NCI-H1417 (cell line): ENCODE measurements around the gene RPP21.

Experiments
- DNase-seq, 3 experiments: peaks; one replicate each; lab custom pipeline; 2025; lab: John Stamatoyannopoulos, UW

The RPP21 gene

GRCh38 chr6:30344868-30345671 is at the start of gene RPP21:
Gene RPP21, plus strand, starts transcription at chr6:30345156. Its CDS starts 16 bp downstream, at chr6:30345172.
- peak; percentile 80 to 91 (median 85) for DNase-seq

- DNase-seq = no peak
Measured at GRCh38 chr6:30295837-30296236, 49.1 kb upstream of the RPP21 start.

- no peak for DNase-seq
Measured at GRCh38 chr6:30304002-30304401, 41.0 kb upstream of the RPP21 start.

GRCh38 chr6:30311101-30311500 is 33.9 kb upstream of the RPP21 start:
- DNase-seq = no peak

GRCh38 chr6:30311671-30312070 is 33.3 kb upstream of the RPP21 start:
- DNase-seq = no peak

GRCh38 chr6:30312266-30312665 is 32.7 kb upstream of the RPP21 start:
- DNase-seq = no peak

- DNase-seq = no peak
Measured at GRCh38 chr6:30312676-30313321, 32.2 kb upstream of the RPP21 start.

GRCh38 chr6:30315156-30315555 is 29.8 kb upstream of the RPP21 start:
- DNase-seq = no peak

GRCh38 chr6:30317913-30318589 is 26.9 kb upstream of the RPP21 start:
- no peak for DNase-seq

GRCh38 chr6:30319146-30319835 is 25.7 kb upstream of the RPP21 start:
- no peak for DNase-seq

GRCh38 chr6:30321692-30322388 is 23.1 kb upstream of the RPP21 start:
- no peak for DNase-seq

- DNase-seq = no peak
Measured at GRCh38 chr6:30322527-30323501, 22.1 kb upstream of the RPP21 start.

- DNase-seq = no peak
Measured at GRCh38 chr6:30323806-30324205, 21.1 kb upstream of the RPP21 start.

- DNase-seq = peak in 2 of 3 experiments; percentile 32 to 34
Measured at GRCh38 chr6:30325150-30325872, 19.6 kb upstream of the RPP21 start.

- peak; percentile 78 to 88 (median 88) for DNase-seq
Measured at GRCh38 chr6:30325873-30326525, 19.0 kb upstream of the RPP21 start.

- peak; percentile 79 to 92 (median 91) for DNase-seq
Measured at GRCh38 chr6:30326526-30327231, 18.3 kb upstream of the RPP21 start, which contains the start of gene TRIM39. Gene TRIM39, plus strand, starts transcription at chr6:30326927. Its CDS starts 2,391 bp downstream, at chr6:30329318.

- DNase-seq = no peak
Measured at GRCh38 chr6:30327232-30327746, 17.7 kb upstream of the RPP21 start.

GRCh38 chr6:30328397-30328796 is 16.6 kb upstream of the RPP21 start:
- no peak for DNase-seq
